HepG2 (cell line): ENCODE measurements around the gene TPRA1. TPM values are rescaled to one million over a fixed set of nuclear protein-coding genes. Genes with fewer than 3 reads are reported as not detected.

Source experiments
- ATAC-seq: fragments of 200-7000 bp; cut with Tn5 transposase; 3 replicates; pipeline ENCODE4 v1.9.1; 2020; ENCODE audit warnings: mild to moderate bottlenecking, moderate library complexity
- BruUV-seq: library from RNA; stranded (reverse); fragments of 400-500 nt; replicated peaks from 2 replicates; lab custom pipeline; 2021; lab: Mats Ljungman, UMichigan
- CTCF ChIA-PET: fragments of 300-600 bp; formaldehyde crosslinking; extraction: SDS; loops from one replicate; lab custom pipeline; 2021; ENCODE audit warnings: low total read pairs, inconsistent platforms, low intra/inter-chr PET ratio; lab: Yijun Ruan, JAX
- POLR2A ChIA-PET: fragments of 350-600 bp; sonication (Branson Sonifier 250); formaldehyde crosslinking; loops from one replicate; lab custom pipeline; 2020; ENCODE audit warnings: antibody characterized with exemption, inconsistent platforms; lab: Yijun Ruan, JAX
- DNase-seq: peaks from one replicate; pipeline ENCODE4 v3.0.0-alpha.2; 2015; ENCODE audit warnings: low spot score
- FAIRE-seq: peaks from 3 replicates; lab custom pipeline; 2011; peaks lifted over from hg19 to GRCh38; lab: Jason Lieb, UNC
- H2AFZ ChIP-seq: one replicate; pipeline ENCODE4 v1.6.1; 2011; ENCODE audit warnings: low read length, inconsistent platforms
- H3K27ac ChIP-seq: fragments of 300-600 bp; 3 replicates; pipeline ENCODE4 v1.8.0; 2011; ENCODE audit warnings: mixed run types, mild to moderate bottlenecking, mixed read lengths, low read length, inconsistent platforms; ENCODE audit not compliant: insufficient read depth; ENCODE audit errors: extremely low read length
- H3K27me3 ChIP-seq, 2 experiments: fragments of 200-600 bp in 1 of 2; 2 replicates in 1 of 2; 3 replicates in 1 of 2; pipeline versions ENCODE4 v1.6.0 to v1.8.0; 2011; ENCODE audit warnings: low read length in 2 of 2, mild to moderate bottlenecking in 2 of 2, moderate library complexity in 2 of 2, inconsistent platforms in 1 of 2; ENCODE audit not compliant: insufficient read depth in 2 of 2, control insufficient read depth in 1 of 2
- H3K36me3 ChIP-seq, 2 experiments: fragments of 200-600 bp in 1 of 2; replicated peaks in 1 of 2; 2 replicates in 1 of 2; 3 replicates in 1 of 2; pipeline versions ENCODE4 v1.5.1 to v1.8.0; 2011; ENCODE audit warnings: low read length in 2 of 2, inconsistent platforms in 1 of 2; ENCODE audit not compliant: insufficient read depth in 2 of 2, control insufficient read depth in 1 of 2
- H3K4me1 ChIP-seq: 2 replicates; pipeline ENCODE4 v1.5.1; 2012; ENCODE audit warnings: low read length, inconsistent platforms; ENCODE audit not compliant: insufficient read depth
- H3K4me2 ChIP-seq: 2 replicates; pipeline ENCODE4 v1.6.0; 2011; ENCODE audit warnings: low read depth, low read length, inconsistent platforms
- H3K4me3 ChIP-seq, 3 experiments: fragments of 200-600 bp in 1 of 3; sonication (generic), shearing (Covaris generic) in 1 of 3; replicated peaks in 1 of 3; 2 replicates each; pipeline ENCODE4 v1.5.1; 2011 to 2016; ENCODE audit warnings: low read length in 3 of 3, inconsistent platforms in 2 of 3, low read depth in 2 of 3, mild to moderate bottlenecking in 2 of 3, control low read depth in 1 of 3, mixed read lengths in 1 of 3; ENCODE audit not compliant: insufficient read depth in 1 of 3
- H3K79me2 ChIP-seq: one replicate; pipeline ENCODE4 v1.6.1; 2011; ENCODE audit warnings: low read length, inconsistent platforms; ENCODE audit not compliant: insufficient read depth
- H3K9ac ChIP-seq: 2 replicates; pipeline ENCODE4 v1.6.0; 2011; ENCODE audit warnings: mild to moderate bottlenecking, low read depth, low read length, inconsistent platforms; ENCODE audit not compliant: insufficient read depth
- H3K9me3 ChIP-seq: 2 replicates; pipeline ENCODE4 v1.5.1; 2012; ENCODE audit warnings: mild to moderate bottlenecking, low read length
- H4K20me1 ChIP-seq: 2 replicates; pipeline ENCODE4 v1.6.0; 2011; ENCODE audit warnings: inconsistent platforms, mild to moderate bottlenecking, low read length, moderate library complexity; ENCODE audit not compliant: insufficient read depth
- NFAT5 ChIP-seq: sonication (generic); formaldehyde crosslinking; IDR thresholded peaks from 2 replicates; pipeline ENCODE4 v1.4.0; 2020; ENCODE audit warnings: missing genetic modification reagents
- NFIC ChIP-seq: IDR thresholded peaks from 2 replicates; pipeline ENCODE4 v1.6.1; 2012; ENCODE audit warnings: mild to moderate bottlenecking, low read length, inconsistent platforms
- NR2F6 ChIP-seq, 2 experiments: IDR thresholded peaks; 2 replicates each; pipeline ENCODE4 v1.6.1; 2016; ENCODE audit warnings: antibody characterized with exemption in 1 of 2, mild to moderate bottlenecking in 1 of 2
- PRPF4 ChIP-seq: fragments of 200-400 bp; formaldehyde crosslinking; IDR thresholded peaks from 2 replicates; pipeline ENCODE4 v1.6.1; 2016; ENCODE audit warnings: low read length, low read depth; ENCODE audit not compliant: poor library complexity, severe bottlenecking
- RFX5 ChIP-seq: IDR thresholded peaks from 2 replicates; pipeline ENCODE4 v1.6.1; 2011; ENCODE audit warnings: low read depth, low read length, improper control_type of control experiment
- RNF219 ChIP-seq: sonication (generic); formaldehyde crosslinking; IDR thresholded peaks from 2 replicates; pipeline ENCODE4 v1.5.0; 2020; ENCODE audit warnings: mild to moderate bottlenecking, missing genetic modification reagents
- SRF ChIP-seq: IDR thresholded peaks from 2 replicates; pipeline ENCODE4 v1.6.1; 2011; ENCODE audit warnings: mild to moderate bottlenecking, low read depth, low read length, moderate library complexity
- ZBTB2 ChIP-seq: sonication (generic); formaldehyde crosslinking; IDR thresholded peaks from 2 replicates; pipeline ENCODE4 v1.8.0; 2022; ENCODE audit warnings: low read depth, missing genetic modification reagents
- WGBS: methylation state at CpG from one replicate; pipeline ENCODE4 v1.1.6; 2017; ENCODE audit warnings: low lambda C conversion rate; 5-methylcytosine and 5-hydroxymethylcytosine counted together
- in situ Hi-C: cut with HindIII; loops from 2 replicates; pipeline ENCODE4 v1.10.0; 2017; ENCODE audit warnings: low pct_unique_long_range_greater_than_20kb; ENCODE audit not compliant: extremely low pct_ligation_motif_present
- intact Hi-C: fragments of 100-400 bp; cut with micrococcal nuclease; formaldehyde crosslinking; loops from one replicate; pipeline ENCODE4 v1.10.0; 2022; ENCODE audit not compliant: unreplicated experiment
- polyA plus RNA-seq, 8 experiments: library from polyadenylated mRNA; depleted of rRNA in 3 of 8; stranded (reverse) in 7 of 8; unstranded in 1 of 8; fragments of >200 nt; fragmentation: Illumina TruSeq in 4 of 8; extraction: Trizol in 4 of 8; gene quantifications; 2 replicates each; pipeline versions ENCODE4 v1.2.1 to v1.2.3, GENCODE V29; 2011 to 2016; ENCODE audit warnings: low read depth in 4 of 8, missing spikeins in 1 of 8, mixed read lengths in 1 of 8; ENCODE audit not compliant: insufficient read depth in 1 of 8
- total RNA-seq, 5 experiments: library from RNA; depleted of rRNA; stranded (reverse); fragments of >200 nt; fragmentation: Illumina TruSeq; extraction: Trizol; gene quantifications; 2 replicates each; pipeline ENCODE4 v1.2.3, GENCODE V29; 2016; ENCODE audit warnings: low read depth in 1 of 5

TPRA1 gene
- total and polyA plus RNA-seq, 2 of the 13 experiments (the other 11 are each of a cell fraction or from before 2014, with no cell fraction given), result 25.4 to 25.8 TPM

GRCh38 chr3:127566833-127567232 lies 23.7 kb downstream of the TPRA1 start:
- H3K9me3 ChIP-seq, result no peaks in the 10 kb centered on the region
- H3K27ac ChIP-seq, result no peak overlapping the region
- H2AFZ ChIP-seq, result no peak overlapping the region
- TF ChIP-seq ZBTB2 (CRISPR knock-in tag) (no peak), NFAT5 (CRISPR knock-in tag) (no peak), NR2F6 (IDR thresholded peaks at IDR 0.05) (no peak), NR2F6 (CRISPR knock-in tag; IDR thresholded peaks at IDR 0.05) (no peak), RFX5 (no peak), SRF (no peak), NFIC (no peak), RNF219 (CRISPR knock-in tag) (no peak), PRPF4 (no peak)
- TF ChIP-seq, all 625 proteins: peak for 0
- POLR2A ChIA-PET, result no interaction called here
- Histone ChIP-seq H3K4me1 (no peaks in the 10 kb centered on the region), H3K36me3 (peaks cover 0 to 3% of the 10 kb centered on the region in 2 experiments; a peak in 2 of 5 replicates), H3K27me3 (no peaks in the 10 kb centered on the region; a peak in 1 of 5 replicates), H3K4me3 (no peak overlapping the region), H4K20me1 (no peaks in the 10 kb centered on the region), H3K79me2 (no peaks in the 10 kb centered on the region), H3K9ac (no peak overlapping the region), H3K4me2 (no peak overlapping the region)
- ATAC-seq (no peak; the same call in 2 of the 3 replicates), FAIRE-seq (no peak), DNase-seq (no peak)
- WGBS, result 47% methylated on average over 5 of the region's 9 CpGs
- BruUV-seq, result no TSS peak
- CTCF ChIA-PET, result no interaction called here
- in situ Hi-C loops (no loop called here), intact Hi-C loops (no loop called here)
